ENCODE results near the gene NGRN.
A peak's percentile ranks its signal among the peaks of the same experiment; 100 is the strongest.
"Not testable (repeated sequence)": the region's sequence is repeated elsewhere in the genome, so short reads cannot be mapped to it uniquely, and the experiment has no call there.

NGRN gene

DNA sequence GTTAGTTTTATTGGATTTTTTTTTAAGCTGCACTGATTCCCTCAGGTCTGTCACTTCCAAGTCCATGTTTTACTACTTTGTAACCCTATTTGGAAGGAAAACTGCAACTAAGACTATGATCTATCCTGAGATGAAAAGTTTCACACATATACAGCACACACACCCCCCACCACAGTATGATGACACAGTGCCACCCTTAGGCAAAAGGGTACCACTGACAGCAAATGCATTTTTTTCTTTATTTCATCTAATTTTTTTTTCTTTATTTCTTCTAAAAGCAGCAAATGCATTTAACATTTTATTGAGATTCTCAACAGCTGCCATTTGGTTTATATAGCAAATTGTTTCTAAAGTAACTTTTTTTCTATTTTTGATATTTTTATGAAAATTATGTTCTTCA is 21.2 kb downstream of the NGRN start:
- DNase-seq, result peak; percentile 40

DNA sequence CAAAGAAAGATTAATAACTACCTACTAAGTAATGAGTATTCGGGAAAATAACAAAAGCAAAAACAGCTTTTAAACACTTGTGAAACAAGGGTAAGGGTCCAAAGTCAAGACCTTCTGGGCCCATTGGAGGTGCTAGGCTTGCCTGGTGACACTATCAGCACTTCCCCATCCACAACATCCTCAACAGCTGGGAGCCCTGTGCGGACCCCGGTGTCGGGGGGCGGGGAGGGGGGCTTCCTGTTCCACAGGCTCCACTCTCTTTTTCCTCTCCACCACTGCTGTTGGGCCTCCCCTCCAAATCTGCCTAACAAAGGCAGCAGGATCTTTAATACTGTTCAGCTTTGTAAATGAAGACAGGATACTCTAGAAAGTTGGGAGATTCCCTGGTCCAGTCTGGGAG is 21.6 kb downstream of the NGRN start:
- no peak for DNase-seq

DNA sequence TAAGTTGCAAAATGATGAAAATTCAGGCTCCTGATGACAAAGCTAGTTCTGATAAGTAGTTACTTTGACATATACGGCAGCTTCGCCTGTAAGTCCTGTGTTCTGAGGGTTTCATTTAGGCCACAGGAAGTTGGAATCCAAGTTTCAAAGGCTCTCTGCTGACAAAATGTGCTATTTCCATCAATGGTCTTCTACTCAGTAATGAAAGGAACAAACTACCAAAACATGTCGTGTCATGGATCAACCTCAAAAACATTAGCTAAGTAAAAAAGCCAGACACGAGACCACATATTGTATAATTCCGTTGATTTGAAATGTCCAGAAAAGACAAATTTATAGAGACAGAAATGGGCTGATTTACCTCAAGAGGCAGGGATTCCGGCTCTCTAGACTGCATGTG is 22.5 kb downstream of the NGRN start:
- DNase-seq, result no peak

DNA sequence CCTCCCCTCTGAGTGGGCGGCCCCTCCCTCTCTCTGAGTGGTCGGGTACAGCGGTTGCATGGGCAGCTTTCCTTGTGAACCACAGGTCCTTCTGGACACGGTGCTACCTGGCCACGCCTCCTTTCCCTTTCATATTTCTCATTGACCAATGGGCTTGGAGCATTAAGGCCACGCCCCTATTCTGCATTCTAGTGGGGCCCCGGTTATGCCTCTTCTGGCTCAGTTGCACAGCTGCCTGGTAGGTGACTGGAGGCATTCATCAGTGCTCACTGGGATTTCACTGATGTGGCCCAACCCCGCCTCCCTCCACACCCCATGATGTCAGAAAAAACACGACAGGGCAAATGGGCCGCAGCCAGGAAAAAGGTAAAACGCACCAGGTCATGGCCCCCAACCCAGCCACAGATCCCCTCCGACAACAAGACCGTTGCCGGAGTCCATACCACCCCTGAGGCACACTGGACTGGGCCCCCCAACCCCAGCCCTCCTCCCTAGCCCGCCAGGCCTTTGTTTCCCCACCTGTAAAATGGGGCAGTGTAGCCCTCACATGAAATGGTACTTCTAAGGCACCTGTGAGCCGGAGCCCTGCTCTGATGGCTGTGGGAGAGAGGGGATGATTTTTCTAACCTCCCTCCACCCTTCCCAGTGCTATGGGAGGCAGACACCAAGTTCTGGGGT is 26.3 kb downstream of the NGRN start:
- DNase-seq, result no peak

DNA sequence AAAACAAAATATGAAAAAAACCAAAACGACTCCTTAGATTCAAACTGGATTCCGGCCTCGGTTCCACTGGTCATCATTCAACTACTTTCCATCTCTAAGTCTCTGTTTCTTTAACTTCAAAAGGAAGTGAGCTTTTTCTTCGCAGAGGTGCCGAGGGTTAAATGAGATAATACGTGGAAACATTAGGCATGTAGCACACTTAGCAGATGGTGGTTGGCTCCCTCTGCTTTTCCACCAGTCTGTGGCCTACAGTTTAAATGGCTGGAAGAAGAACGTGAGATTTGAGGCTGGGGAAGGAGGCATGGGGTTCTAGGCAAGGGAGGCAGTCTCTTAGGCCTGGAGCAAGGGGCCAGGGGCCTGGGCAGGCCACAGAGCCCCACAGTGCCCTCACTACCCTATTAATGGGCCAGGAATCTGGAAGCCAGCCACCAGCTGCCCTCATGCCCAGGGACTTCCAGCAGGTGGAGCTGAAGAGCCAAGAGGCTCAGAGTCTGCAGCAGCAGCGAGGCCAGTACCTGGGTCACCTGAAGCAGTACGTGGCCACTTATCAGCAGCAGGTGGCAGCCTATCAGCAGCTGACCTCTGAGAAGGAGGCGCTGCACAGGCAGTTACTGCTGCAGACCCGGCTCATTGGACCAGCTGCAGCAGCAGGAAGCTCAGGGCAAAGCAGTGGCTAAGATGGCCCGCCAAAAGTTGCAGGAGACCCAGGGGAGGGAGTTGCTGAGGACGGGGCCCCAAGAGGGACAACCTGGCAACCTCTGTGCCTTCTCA is 27.8 kb downstream of the NGRN start:
- DNase-seq, result peak; percentile 74

- DNase-seq, result no peak
Measured at GRCh38 chr15:90294159-90294558, 28.7 kb downstream of the NGRN start.

GRCh38 chr15:90294601-90295269 is 29.3 kb downstream of the NGRN start:
- DNase-seq, result no peak

- no peak for DNase-seq
Measured at GRCh38 chr15:90295270-90295648, 29.8 kb downstream of the NGRN start.

GRCh38 chr15:90296316-90296884 is 30.9 kb downstream of the NGRN start:
- not testable (repeated sequence) for DNase-seq

GRCh38 chr15:90297021-90297420 is 31.5 kb downstream of the NGRN start:
- no peak for DNase-seq

DNA sequence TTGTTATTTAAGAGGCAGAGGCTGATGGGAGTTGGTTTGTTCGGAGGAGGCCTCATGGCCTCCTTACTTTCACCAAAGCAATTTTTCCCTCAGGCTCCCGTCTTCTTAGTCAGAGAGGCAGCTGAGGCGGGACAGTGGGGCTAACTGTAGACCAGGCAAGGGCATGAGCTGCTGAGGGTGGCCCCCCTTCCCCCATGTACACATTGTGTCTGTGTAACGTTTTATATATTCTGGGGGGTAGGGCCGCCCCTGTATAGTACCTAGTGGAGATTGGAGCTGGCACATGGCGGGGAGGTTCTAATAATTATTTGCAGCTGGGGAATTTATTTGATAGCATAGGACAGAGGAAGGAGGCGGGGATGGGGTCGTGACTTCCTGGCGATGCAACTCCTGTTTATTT is 35.1 kb downstream of the NGRN start:
- no peak for DNase-seq

GRCh38 chr15:90300988-90301706 is 35.7 kb downstream of the NGRN start:
- DNase-seq, result peak; percentile 57

DNA sequence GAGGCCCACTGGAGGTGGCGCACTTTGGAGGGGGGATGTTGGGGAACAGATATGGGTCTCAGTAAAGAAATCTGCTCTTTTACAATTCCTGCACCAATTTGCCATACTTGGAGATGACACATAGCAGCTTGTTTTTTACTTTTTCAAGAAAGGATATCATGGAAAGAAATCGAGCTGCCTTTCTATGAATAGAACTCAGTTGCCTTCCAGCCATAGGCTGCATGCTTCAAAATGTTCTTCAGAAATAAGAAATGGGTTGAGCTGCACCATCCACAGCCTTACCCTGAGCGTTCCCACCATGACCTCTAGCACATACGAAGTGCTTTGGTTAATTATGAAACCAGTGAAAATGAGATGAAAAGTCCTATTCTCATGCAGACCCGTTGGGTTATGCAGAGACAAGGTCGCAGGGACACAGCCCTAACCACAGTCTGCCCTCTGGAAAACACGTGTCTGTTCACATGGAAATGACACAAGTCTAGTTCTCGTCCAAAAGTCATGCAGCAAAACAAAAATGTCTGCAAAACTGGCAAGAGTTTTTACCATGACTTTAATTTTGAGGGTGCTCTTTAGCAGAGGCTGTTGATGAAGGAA is 36.3 kb downstream of the NGRN start:
- DNase-seq, result no peak

GRCh38 chr15:90305355-90305754 is 39.9 kb downstream of the NGRN start:
- not testable (repeated sequence) for DNase-seq

- no peak for DNase-seq
Measured at GRCh38 chr15:90305932-90306331, 40.5 kb downstream of the NGRN start.

- peak; percentile 33 for DNase-seq
Measured at GRCh38 chr15:90306560-90306959, 41.1 kb downstream of the NGRN start.

GRCh38 chr15:90307661-90308060 is 42.2 kb downstream of the NGRN start:
- DNase-seq, result no peak

- no peak for DNase-seq
Measured at GRCh38 chr15:90309020-90309419, 43.5 kb downstream of the NGRN start.

GRCh38 chr15:90315278-90315982 is 50.0 kb downstream of the NGRN start:
- no peak for DNase-seq

DNA sequence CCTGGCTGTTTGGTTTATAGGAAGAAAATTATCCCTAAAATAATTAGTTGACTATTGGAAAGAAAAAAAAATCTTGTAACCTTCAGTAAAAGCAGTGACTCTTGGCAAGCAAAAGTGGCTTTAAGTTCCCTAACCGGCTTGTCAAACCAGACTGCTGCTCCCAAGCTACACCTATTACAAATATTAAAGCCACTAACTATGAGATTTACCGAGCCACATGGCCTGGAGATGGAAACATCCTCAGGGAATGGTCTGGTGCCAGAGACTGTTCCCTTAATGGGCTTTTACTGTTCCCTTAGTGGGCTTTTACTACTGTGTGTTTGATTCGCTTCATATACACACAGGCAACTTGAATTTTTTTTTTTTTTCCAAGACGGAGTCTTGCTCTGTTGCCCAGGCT is 50.7 kb downstream of the NGRN start:
- no peak for DNase-seq

DNA sequence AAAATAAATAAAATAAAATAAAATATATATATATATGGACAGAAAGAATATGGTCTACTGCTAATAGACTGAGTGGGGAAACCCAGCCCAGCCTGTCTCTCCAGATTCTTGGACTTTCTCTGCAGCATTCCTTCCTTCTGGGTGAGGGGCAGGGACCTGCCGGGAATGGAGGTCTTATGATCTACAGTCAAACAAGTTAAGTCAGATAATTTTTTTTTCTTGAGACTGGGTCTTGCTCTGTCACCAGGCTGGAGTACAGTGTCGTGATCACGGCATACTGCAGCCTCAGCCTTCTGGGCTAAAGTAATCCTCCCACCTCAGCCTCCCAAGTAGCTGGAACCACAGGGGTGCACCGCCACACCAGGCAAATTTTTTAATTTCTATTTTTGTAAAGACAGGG is 53.1 kb downstream of the NGRN start:
- no peak for DNase-seq
